CD14-positive monocyte (primary cell): Measurements from ENCODE around the gene CTNNA2. TPM values are rescaled to one million over a fixed set of nuclear protein-coding genes. Genes with fewer than 3 reads are reported as not detected.

Source experiments
- DNase-seq, 3 donors: peaks; one replicate each; pipeline ENCODE4 v3.0.0-alpha.2; 2011 to 2022
- H2AFZ ChIP-seq: 2 replicates; pipeline ENCODE4 v1.6.0; 2012; ENCODE audit warnings: mild to moderate bottlenecking, low read depth, low read length, inconsistent platforms; ENCODE audit not compliant: insufficient read depth, poor library complexity, severe bottlenecking
- H3K27ac ChIP-seq, 2 donors: 1 replicate in 1 of 2; 2 replicates in 1 of 2; pipeline ENCODE4 v1.5.1; 2012 to 2013; ENCODE audit warnings: low read length in 2 of 2, control low read depth in 1 of 2, inconsistent platforms in 1 of 2, low read depth in 1 of 2, mild to moderate bottlenecking in 1 of 2
- H3K27me3 ChIP-seq, 2 donors: one replicate each; pipeline versions ENCODE4 v1.6.0 to v1.6.1; 2011 to 2013; ENCODE audit warnings: low read length in 2 of 2; ENCODE audit not compliant: control insufficient read depth in 2 of 2, insufficient read depth in 2 of 2
- H3K36me3 ChIP-seq, 2 donors: replicated peaks in 1 of 2; 1 replicate in 1 of 2; 2 replicates in 1 of 2; pipeline versions ENCODE4 v1.5.1 to v1.6.1; 2012 to 2013; ENCODE audit warnings: low read length in 2 of 2, control low read depth in 1 of 2, inconsistent platforms in 1 of 2, mild to moderate bottlenecking in 1 of 2; ENCODE audit not compliant: insufficient read depth in 2 of 2, control insufficient read depth in 1 of 2
- H3K4me1 ChIP-seq, 2 donors: 1 replicate in 1 of 2; 2 replicates in 1 of 2; pipeline versions ENCODE4 v1.5.1 to v1.6.1; 2012 to 2013; ENCODE audit warnings: low read length in 2 of 2, control low read depth in 1 of 2, inconsistent platforms in 1 of 2, mild to moderate bottlenecking in 1 of 2, moderate library complexity in 1 of 2; ENCODE audit not compliant: insufficient read depth in 2 of 2, control insufficient read depth in 1 of 2
- H3K4me2 ChIP-seq: replicated peaks from 2 replicates; pipeline ENCODE3; 2012; ENCODE audit warnings: low read length, moderate library complexity, mild to moderate bottlenecking; ENCODE audit not compliant: poor library complexity, severe bottlenecking; ENCODE audit errors: extremely low read depth
- H3K4me3 ChIP-seq, 3 experiments: fragments of 200-600 bp in 1 of 3; sonication (generic) in 1 of 3; replicated peaks in 1 of 3; 1 replicate in 2 of 3; 2 replicates in 1 of 3; pipeline ENCODE4 v1.5.1; 2011 to 2013; ENCODE audit warnings: low read length in 3 of 3, mild to moderate bottlenecking in 3 of 3, control low read depth in 2 of 3, low read depth in 2 of 3, inconsistent platforms in 1 of 3, moderate library complexity in 1 of 3
- H3K79me2 ChIP-seq: 2 replicates; pipeline ENCODE4 v1.6.0; 2012; ENCODE audit warnings: mild to moderate bottlenecking, control low read depth, inconsistent platforms, low read length, moderate library complexity; ENCODE audit not compliant: insufficient read depth
- H3K9ac ChIP-seq: 2 replicates; pipeline ENCODE4 v1.6.0; 2017; ENCODE audit warnings: low read length, mild to moderate bottlenecking; ENCODE audit not compliant: insufficient read depth, poor library complexity, severe bottlenecking
- H3K9me3 ChIP-seq, 2 donors: replicated peaks in 1 of 2; 1 replicate in 1 of 2; 2 replicates in 1 of 2; pipeline versions ENCODE4 v1.5.1 to v1.6.1; 2012 to 2013; ENCODE audit warnings: low read length in 2 of 2, control low read depth in 1 of 2; ENCODE audit not compliant: control insufficient read depth in 1 of 2, insufficient read depth in 1 of 2
- H4K20me1 ChIP-seq: 2 replicates; pipeline ENCODE4 v1.6.0; 2012; ENCODE audit warnings: mild to moderate bottlenecking, low read length, control low read depth, moderate library complexity; ENCODE audit not compliant: insufficient read depth
- H3K27ac Mint-ChIP-seq, 7 donors: one replicate each; pipeline ENCODE4 v1.8.0; 2020; ENCODE audit warnings: mild to moderate bottlenecking in 7 of 7, mixed read lengths in 7 of 7, moderate library complexity in 6 of 7, inconsistent platforms in 2 of 7
- H3K27me3 Mint-ChIP-seq, 3 donors: one replicate each; pipeline ENCODE4 v1.8.0; 2021 to 2022; ENCODE audit warnings: low read depth in 3 of 3, mild to moderate bottlenecking in 3 of 3, mixed read lengths in 3 of 3, moderate library complexity in 3 of 3, inconsistent platforms in 1 of 3
- H3K36me3 Mint-ChIP-seq, 2 donors: one replicate each; pipeline ENCODE4 v1.8.0; 2020; ENCODE audit warnings: mixed read lengths in 2 of 2, inconsistent platforms in 1 of 2, mild to moderate bottlenecking in 1 of 2
- H3K4me1 Mint-ChIP-seq: one replicate; pipeline ENCODE4 v1.8.0; 2020; ENCODE audit warnings: mild to moderate bottlenecking, mixed read lengths
- H3K4me3 Mint-ChIP-seq, 2 donors: one replicate each; pipeline ENCODE4 v1.8.0; 2020; ENCODE audit warnings: mild to moderate bottlenecking in 2 of 2, mixed read lengths in 2 of 2, moderate library complexity in 1 of 2
- H3K9me3 Mint-ChIP-seq, 7 donors: one replicate each; pipeline ENCODE4 v1.8.0; 2020 to 2022; ENCODE audit warnings: mixed read lengths in 7 of 7, mild to moderate bottlenecking in 6 of 7, moderate library complexity in 6 of 7, inconsistent platforms in 2 of 7
- WGBS: methylation state at CpG from one replicate; pipeline ENCODE4 v1.1.5; 2013; ENCODE audit warnings: missing lambda C conversion rate; ENCODE audit not compliant: insufficient coverage; 5-methylcytosine and 5-hydroxymethylcytosine counted together
- intact Hi-C, 2 donors: fragments of 100-400 bp; cut with micrococcal nuclease; formaldehyde crosslinking; loops; one replicate each; pipeline versions ENCODE4 v1.15.0 to v1.15.1; 2023
- polyA plus RNA-seq, 3 donors: library from polyadenylated mRNA; depleted of rRNA in 1 of 3; unstranded in 2 of 3; stranded (reverse) in 1 of 3; fragments of 300-500 nt in 2 of 3; fragments of >200 nt in 1 of 3; fragmentation: Illumina TruSeq in 2 of 3; gene quantifications; 1 replicate in 2 of 3; 2 replicates in 1 of 3; pipeline ENCODE4 v1.2.3, GENCODE V29; 2012 to 2021
- TF ChIP-seq, protein P1 (sequence below): fragments of 200-600 bp; IDR thresholded peaks from one replicate; pipeline ENCODE4 v1.8.0; 2022; ENCODE audit warnings: antibody characterized with exemption, mild to moderate bottlenecking

The CTNNA2 gene
- polyA plus RNA-seq, 3 donors = not detected

DNA sequence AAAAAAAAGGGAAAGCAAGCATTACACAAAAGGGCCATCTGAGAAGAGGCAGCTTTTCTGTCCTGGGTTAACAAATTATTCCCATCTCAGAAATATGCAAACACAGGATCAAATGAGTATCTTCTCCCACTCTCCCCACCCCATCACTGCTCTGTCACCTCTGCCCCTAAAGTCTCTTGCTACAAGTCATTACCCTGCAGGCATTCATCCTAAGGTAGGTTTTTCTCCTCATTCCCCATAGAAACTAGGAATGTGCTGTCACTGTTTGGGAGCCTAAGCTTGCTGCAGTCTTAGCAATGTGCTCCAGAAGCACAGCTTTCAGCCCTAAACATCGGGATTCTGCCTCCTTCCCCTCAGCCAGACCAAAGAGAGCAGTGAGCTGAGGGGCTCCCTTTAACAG, 788.1 kb downstream of the CTNNA2 start:
- Mint-ChIP-seq H3K27ac (no peak overlapping the region), H3K4me1 (no peaks in the 10 kb centered on the region), H3K4me3 (peak overlapping the region in 1 of 2 donors; percentile 21), H3K36me3 (peaks cover 0 to 3% of the 10 kb centered on the region in 2 donors), H3K27me3 (peaks cover 50 to 60% (median 58%) of the 10 kb centered on the region in 3 donors), H3K9me3 (peaks cover 0 to 9% (median 7%) of the 10 kb centered on the region in 7 donors)
- H3K4me1 ChIP-seq = no peaks in the 10 kb centered on the region
- no CpG with 5 or more reads among the region's 1 CpG for WGBS
- intact Hi-C loops = no loop called here
- no peak overlapping the region for H3K27ac ChIP-seq
- H3K9ac ChIP-seq = no peak overlapping the region
- no peak for DNase-seq
- no peaks in the 10 kb centered on the region for H3K36me3 ChIP-seq
- H3K27me3 ChIP-seq = peaks cover 42 to 52% of the 10 kb centered on the region in 2 donors
- H3K4me2 ChIP-seq = no peak overlapping the region
- H3K9me3 ChIP-seq = peaks cover 0 to 7% of the 10 kb centered on the region in 2 donors
- TF ChIP-seq, protein P1, sequence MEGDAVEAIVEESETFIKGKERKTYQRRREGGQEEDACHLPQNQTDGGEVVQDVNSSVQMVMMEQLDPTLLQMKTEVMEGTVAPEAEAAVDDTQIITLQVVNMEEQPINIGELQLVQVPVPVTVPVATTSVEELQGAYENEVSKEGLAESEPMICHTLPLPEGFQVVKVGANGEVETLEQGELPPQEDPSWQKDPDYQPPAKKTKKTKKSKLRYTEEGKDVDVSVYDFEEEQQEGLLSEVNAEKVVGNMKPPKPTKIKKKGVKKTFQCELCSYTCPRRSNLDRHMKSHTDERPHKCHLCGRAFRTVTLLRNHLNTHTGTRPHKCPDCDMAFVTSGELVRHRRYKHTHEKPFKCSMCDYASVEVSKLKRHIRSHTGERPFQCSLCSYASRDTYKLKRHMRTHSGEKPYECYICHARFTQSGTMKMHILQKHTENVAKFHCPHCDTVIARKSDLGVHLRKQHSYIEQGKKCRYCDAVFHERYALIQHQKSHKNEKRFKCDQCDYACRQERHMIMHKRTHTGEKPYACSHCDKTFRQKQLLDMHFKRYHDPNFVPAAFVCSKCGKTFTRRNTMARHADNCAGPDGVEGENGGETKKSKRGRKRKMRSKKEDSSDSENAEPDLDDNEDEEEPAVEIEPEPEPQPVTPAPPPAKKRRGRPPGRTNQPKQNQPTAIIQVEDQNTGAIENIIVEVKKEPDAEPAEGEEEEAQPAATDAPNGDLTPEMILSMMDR = no peak
- H3K79me2 ChIP-seq = no peaks in the 10 kb centered on the region
- H4K20me1 ChIP-seq = no peaks in the 10 kb centered on the region
- no peak overlapping the region for H3K4me3 ChIP-seq
- H2AFZ ChIP-seq = no peak overlapping the region

DNA sequence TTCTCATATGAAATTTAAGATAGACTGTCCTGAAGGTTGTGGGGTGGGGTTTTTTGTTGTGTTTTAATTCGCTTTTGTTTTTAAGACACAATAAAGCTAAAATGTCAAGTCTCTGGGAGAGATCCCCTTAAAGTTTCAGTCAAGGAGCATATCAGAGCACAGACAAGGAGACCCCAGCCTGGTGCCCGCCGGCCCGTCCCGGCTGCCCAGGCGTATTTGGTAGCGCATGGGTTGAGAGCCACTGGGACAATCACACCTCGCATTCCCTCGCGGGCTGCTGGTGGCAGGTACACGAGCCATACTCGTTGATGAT, 789.1 kb downstream of the CTNNA2 start:
- Mint-ChIP-seq H3K27me3 (peaks cover 54 to 63% (median 62%) of the 10 kb centered on the region in 3 donors), H3K9me3 (peaks cover 2 to 12% (median 9%) of the 10 kb centered on the region in 7 donors), H3K4me3 (peak overlapping the region in 1 of 2 donors; percentile 87), H3K36me3 (peaks cover 0 to 3% of the 10 kb centered on the region in 2 donors), H3K4me1 (no peaks in the 10 kb centered on the region), H3K27ac (no peak overlapping the region)
- Histone ChIP-seq H3K79me2 (no peaks in the 10 kb centered on the region), H3K9ac (no peak overlapping the region), H3K4me1 (no peaks in the 10 kb centered on the region), H3K4me3 (no peak overlapping the region), H3K27me3 (peaks cover 43 to 57% of the 10 kb centered on the region in 2 donors), H3K27ac (no peak overlapping the region), H3K36me3 (no peaks in the 10 kb centered on the region), H3K4me2 (no peak overlapping the region), H4K20me1 (no peaks in the 10 kb centered on the region), H2AFZ (no peak overlapping the region), H3K9me3 (peaks cover 0 to 7% of the 10 kb centered on the region in 2 donors)
- TF ChIP-seq, protein P1 = no peak
- no peak for DNase-seq
- WGBS = 12% methylated on average over 12 of the region's 12 CpGs
- intact Hi-C loops = no loop called here
